Suprapubic skin (tissue), 4 donors: ENCODE measurements around the gene RIPOR3. TPM values are rescaled to one million over a fixed set of nuclear protein-coding genes. Genes with fewer than 3 reads are reported as not detected.
"Not testable (repeated sequence)": the region's sequence is repeated elsewhere in the genome, so short reads cannot be mapped to it uniquely, and the experiment has no call there.

Experiments used
- DNase-seq, 2 donors: peaks; one replicate each; pipeline ENCODE4 v3.0.0-alpha.2; 2019; ENCODE audit warnings: low spot score in 2 of 2
- H3K27ac ChIP-seq: fragments of 200-600 bp; sonication (generic); one replicate; pipeline ENCODE4 v1.5.1; 2019
- H3K27me3 ChIP-seq: fragments of 200-600 bp; sonication (generic); one replicate; pipeline ENCODE4 v1.5.1; 2019
- H3K36me3 ChIP-seq: fragments of 200-600 bp; sonication (generic); one replicate; pipeline ENCODE4 v1.5.1; 2019
- H3K4me1 ChIP-seq: fragments of 200-600 bp; sonication (generic); one replicate; pipeline ENCODE4 v1.5.1; 2019
- H3K4me3 ChIP-seq: fragments of 200-600 bp; sonication (generic); one replicate; pipeline ENCODE4 v1.5.1; 2019; ENCODE audit warnings: mild to moderate bottlenecking
- H3K9me3 ChIP-seq: fragments of 200-600 bp; sonication (generic); one replicate; pipeline ENCODE4 v1.5.1; 2019
- CTCF ChIP-seq, 2 donors: fragments of 200-600 bp in 1 of 2; fragments of 450-650 bp in 1 of 2; sonication (generic) in 1 of 2; IDR thresholded peaks; one replicate each; pipeline ENCODE4 v1.5.1; 2016 to 2019; ENCODE audit warnings: antibody characterized with exemption in 2 of 2, mild to moderate bottlenecking in 1 of 2, moderate library complexity in 1 of 2
- EP300 ChIP-seq: sonication (generic); formaldehyde crosslinking; IDR thresholded peaks from one replicate; pipeline ENCODE4 v1.6.1; 2017; ENCODE audit warnings: antibody characterized with exemption
- POLR2A ChIP-seq, 2 donors: fragments of 450-650 bp; IDR thresholded peaks; one replicate each; pipeline ENCODE4 v1.6.1; 2017; ENCODE audit warnings: antibody characterized with exemption in 2 of 2, mild to moderate bottlenecking in 2 of 2, moderate library complexity in 2 of 2
- POLR2AphosphoS5 ChIP-seq, 3 donors: sonication (generic); formaldehyde crosslinking; IDR thresholded peaks; one replicate each; pipeline ENCODE4 v1.6.1; 2017; ENCODE audit warnings: antibody characterized with exemption in 3 of 3
- WGBS: methylation state at CpG from one replicate; pipeline ENCODE4 v1.1.5; 2018; 5-methylcytosine and 5-hydroxymethylcytosine counted together
- total RNA-seq, 4 donors: library from RNA; depleted of rRNA; stranded (reverse); fragments of >200 nt; gene quantifications; one replicate each; pipeline ENCODE4 v1.1.0, GENCODE V29; 2016

Gene RIPOR3
- total RNA-seq, 4 donors from 2014 or later: 3.3 to 10.1 (median 5.3) TPM

- no peak for TF ChIP-seq EP300
- no peak for TF ChIP-seq POLR2A (IDR thresholded peaks at IDR 0.05)
- TF ChIP-seq CTCF (IDR thresholded peaks at IDR 0.05): no peak
- no peak for TF ChIP-seq POLR2AphosphoS5 (IDR thresholded peaks at IDR 0.05)
- Histone ChIP-seq H3K4me1 (peaks cover 4% of the 10 kb centered on the region), H3K4me3 (no peak overlapping the region), H3K9me3 (no peaks in the 10 kb centered on the region), H3K27ac (no peak overlapping the region), H3K27me3 (no peaks in the 10 kb centered on the region), H3K36me3 (no peaks in the 10 kb centered on the region)
- 45% methylated on average over 2 of the region's 2 CpGs for WGBS
- no peak for DNase-seq
Observed at GRCh38 chr20:50717312-50717711, 26.0 kb upstream of the RIPOR3 start.

GRCh38 chr20:50716518-50716917 lies 25.2 kb upstream of the RIPOR3 start:
- 50% methylated on average over 1 of the region's 1 CpG for WGBS
- Histone ChIP-seq H3K9me3 (no peaks in the 10 kb centered on the region), H3K4me1 (no peaks in the 10 kb centered on the region), H3K36me3 (no peaks in the 10 kb centered on the region), H3K27me3 (no peaks in the 10 kb centered on the region), H3K4me3 (no peak overlapping the region), H3K27ac (no peak overlapping the region)
- DNase-seq: no peak
- TF ChIP-seq POLR2AphosphoS5 (IDR thresholded peaks at IDR 0.05) (no peak), POLR2A (IDR thresholded peaks at IDR 0.05) (no peak), CTCF (IDR thresholded peaks at IDR 0.05) (no peak), EP300 (no peak)

- DNase-seq: no peak
- H3K4me3 ChIP-seq: no peak overlapping the region
- no peaks in the 10 kb centered on the region for H3K4me1 ChIP-seq
- no peaks in the 10 kb centered on the region for H3K27me3 ChIP-seq
- H3K27ac ChIP-seq: no peak overlapping the region
- WGBS: 71% methylated on average over 3 of the region's 3 CpGs
- no peaks in the 10 kb centered on the region for H3K9me3 ChIP-seq
- no peaks in the 10 kb centered on the region for H3K36me3 ChIP-seq
- TF ChIP-seq POLR2A (IDR thresholded peaks at IDR 0.05): no peak
- no peak for TF ChIP-seq POLR2AphosphoS5 (IDR thresholded peaks at IDR 0.05)
Observed at GRCh38 chr20:50715694-50716093, 24.4 kb upstream of the RIPOR3 start.

- H3K36me3 ChIP-seq, H3K4me3 ChIP-seq, H3K4me1 ChIP-seq, H3K27ac ChIP-seq, DNase-seq, H3K9me3 ChIP-seq, H3K27me3 ChIP-seq: not testable (repeated sequence)
- WGBS: 90% methylated on average over 12 of the region's 12 CpGs
Observed at GRCh38 chr20:50714426-50714825, 23.1 kb upstream of the RIPOR3 start.

GRCh38 chr20:50713657-50714101 lies 22.3 kb upstream of the RIPOR3 start:
- H3K9me3 ChIP-seq: no peaks in the 10 kb centered on the region
- no peak overlapping the region for H3K27ac ChIP-seq
- H3K4me3 ChIP-seq: no peak overlapping the region
- DNase-seq: no peak
- no peaks in the 10 kb centered on the region for H3K27me3 ChIP-seq
- H3K36me3 ChIP-seq: no peaks in the 10 kb centered on the region
- TF ChIP-seq CTCF (IDR thresholded peaks at IDR 0.05) (peak in 1 of 2 donors; percentile 16), POLR2AphosphoS5 (IDR thresholded peaks at IDR 0.05) (no peak)
- 63% methylated on average over 7 of the region's 7 CpGs for WGBS
- no peaks in the 10 kb centered on the region for H3K4me1 ChIP-seq

GRCh38 chr20:50712771-50713656 lies 21.7 kb upstream of the RIPOR3 start:
- TF ChIP-seq POLR2A (IDR thresholded peaks at IDR 0.05) (no peak), POLR2AphosphoS5 (IDR thresholded peaks at IDR 0.05) (no peak), CTCF (IDR thresholded peaks at IDR 0.05) (no peak)
- Histone ChIP-seq H3K4me1 (no peaks in the 10 kb centered on the region), H3K9me3 (no peaks in the 10 kb centered on the region), H3K4me3 (no peak overlapping the region), H3K36me3 (no peaks in the 10 kb centered on the region), H3K27me3 (no peaks in the 10 kb centered on the region), H3K27ac (no peak overlapping the region)
- no peak for DNase-seq
- 90% methylated on average over 7 of the region's 7 CpGs for WGBS
